Subcutaneous adipose tissue (tissue), 4 donors: ENCODE results near the gene PRKCB. TPM values are rescaled to one million over a fixed set of nuclear protein-coding genes. Genes with fewer than 3 reads are reported as not detected.

Experiments
- total RNA-seq, 4 donors: library from RNA; depleted of rRNA; stranded (reverse); fragments of >200 nt; gene quantifications; one replicate each; pipeline ENCODE4 v1.1.0, GENCODE V29; 2016
- TF ChIP-seq, protein P1 (sequence below): fragments of 450-650 bp; IDR thresholded peaks from one replicate; pipeline ENCODE4 v1.5.1; 2016; ENCODE audit warnings: low read depth, mild to moderate bottlenecking, control low read depth, antibody characterized with exemption, moderate library complexity

PRKCB gene
- total RNA-seq, 4 donors from 2014 or later: 3.4 to 16.5 (median 5.7) TPM

GRCh38 chr16:24018485-24018884 lies 182.7 kb downstream of the PRKCB start:
- TF ChIP-seq, protein P1, sequence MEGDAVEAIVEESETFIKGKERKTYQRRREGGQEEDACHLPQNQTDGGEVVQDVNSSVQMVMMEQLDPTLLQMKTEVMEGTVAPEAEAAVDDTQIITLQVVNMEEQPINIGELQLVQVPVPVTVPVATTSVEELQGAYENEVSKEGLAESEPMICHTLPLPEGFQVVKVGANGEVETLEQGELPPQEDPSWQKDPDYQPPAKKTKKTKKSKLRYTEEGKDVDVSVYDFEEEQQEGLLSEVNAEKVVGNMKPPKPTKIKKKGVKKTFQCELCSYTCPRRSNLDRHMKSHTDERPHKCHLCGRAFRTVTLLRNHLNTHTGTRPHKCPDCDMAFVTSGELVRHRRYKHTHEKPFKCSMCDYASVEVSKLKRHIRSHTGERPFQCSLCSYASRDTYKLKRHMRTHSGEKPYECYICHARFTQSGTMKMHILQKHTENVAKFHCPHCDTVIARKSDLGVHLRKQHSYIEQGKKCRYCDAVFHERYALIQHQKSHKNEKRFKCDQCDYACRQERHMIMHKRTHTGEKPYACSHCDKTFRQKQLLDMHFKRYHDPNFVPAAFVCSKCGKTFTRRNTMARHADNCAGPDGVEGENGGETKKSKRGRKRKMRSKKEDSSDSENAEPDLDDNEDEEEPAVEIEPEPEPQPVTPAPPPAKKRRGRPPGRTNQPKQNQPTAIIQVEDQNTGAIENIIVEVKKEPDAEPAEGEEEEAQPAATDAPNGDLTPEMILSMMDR: no peak

GRCh38 chr16:24022797-24023196 lies 187.0 kb downstream of the PRKCB start:
- TF ChIP-seq, protein P1: no peak

- TF ChIP-seq, protein P1: no peak
These were observed 187.8 kb downstream of the PRKCB start for GRCh38 chr16:24023621-24024020.

DNA sequence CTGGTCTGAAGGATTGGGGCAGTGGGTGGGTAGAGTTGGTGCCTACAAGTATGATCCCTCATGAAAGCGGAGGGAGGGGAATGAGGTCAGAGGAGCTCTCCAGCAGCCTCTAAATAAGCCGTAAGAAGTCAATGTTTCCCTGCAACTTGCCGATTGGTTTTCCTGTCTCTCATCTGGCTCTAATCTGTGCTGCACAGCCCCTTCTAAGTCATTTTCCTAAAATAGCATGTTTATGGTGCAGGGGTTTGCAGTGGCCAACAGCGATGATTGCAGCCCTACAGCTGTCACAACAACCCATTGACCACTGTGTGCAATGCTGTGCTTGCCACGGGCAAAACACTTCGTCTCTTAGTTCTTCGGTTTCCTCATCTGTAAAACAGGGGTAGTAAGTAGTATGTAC lies 189.2 kb downstream of the PRKCB start:
- TF ChIP-seq, protein P1: no peak

DNA sequence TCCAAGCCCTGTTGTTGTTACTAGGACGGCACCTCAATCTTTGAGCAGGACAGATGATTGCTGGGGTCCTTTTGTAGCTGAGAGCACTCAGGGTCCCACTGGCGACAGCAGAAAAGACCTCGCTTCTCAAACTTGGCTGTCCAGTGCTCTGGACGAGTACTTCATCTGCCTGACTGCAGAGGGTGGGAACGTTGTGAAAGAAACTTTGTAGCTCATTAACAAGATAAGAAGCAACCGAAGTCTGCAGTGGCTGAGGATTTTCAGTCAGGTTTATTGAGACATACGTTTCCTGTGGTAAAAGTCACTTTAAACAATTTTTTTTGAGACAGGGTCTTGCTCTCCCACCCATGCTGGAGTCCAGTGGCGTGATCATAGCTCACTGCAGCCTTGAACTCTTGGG lies 191.7 kb downstream of the PRKCB start:
- TF ChIP-seq, protein P1: no peak

GRCh38 chr16:24035127-24035842 lies 199.5 kb downstream of the PRKCB start:
- TF ChIP-seq, protein P1: no peak

GRCh38 chr16:24036038-24036543 lies 200.3 kb downstream of the PRKCB start:
- TF ChIP-seq, protein P1: no peak
